Vagina (tissue), 2 donors: ENCODE data around the gene ATP8A1. TPM values are rescaled to one million over a fixed set of nuclear protein-coding genes. Genes with fewer than 3 reads are reported as not detected.

ENCODE experiments used
- DNase-seq, 2 donors: peaks; one replicate each; pipeline ENCODE4 v3.0.0-alpha.2; 2017; ENCODE audit errors: extremely low spot score in 2 of 2
- H3K27ac ChIP-seq: fragments of 200-600 bp; sonication (generic); one replicate; pipeline ENCODE4 v1.5.1; 2019
- H3K27me3 ChIP-seq: fragments of 200-600 bp; sonication (generic); one replicate; pipeline ENCODE4 v1.5.1; 2019
- H3K36me3 ChIP-seq, 2 donors: fragments of 200-600 bp; sonication (generic); one replicate each; pipeline ENCODE4 v1.5.1; 2017 to 2019
- H3K4me1 ChIP-seq: fragments of 200-600 bp; sonication (generic); one replicate; pipeline ENCODE4 v1.5.1; 2019
- H3K4me3 ChIP-seq, 2 donors: fragments of 200-600 bp; sonication (generic); 1 replicate in 1 of 2; 2 replicates in 1 of 2; pipeline ENCODE4 v1.5.1; 2016 to 2019
- H3K9me3 ChIP-seq: fragments of 200-600 bp; sonication (generic); one replicate; pipeline ENCODE4 v1.5.1; 2019
- POLR2A ChIP-seq, 2 donors: fragments of 450-650 bp; IDR thresholded peaks; one replicate each; pipeline ENCODE4 v1.6.1; 2017; ENCODE audit warnings: antibody characterized with exemption in 2 of 2, mild to moderate bottlenecking in 2 of 2, moderate library complexity in 2 of 2
- POLR2AphosphoS5 ChIP-seq, 2 donors: sonication (generic); formaldehyde crosslinking; IDR thresholded peaks; one replicate each; pipeline ENCODE4 v1.9.0; 2017; ENCODE audit warnings: antibody characterized with exemption in 2 of 2, mild to moderate bottlenecking in 2 of 2, low read depth in 1 of 2; ENCODE audit not compliant: insufficient read depth in 1 of 2
- intact Hi-C: fragments of 100-400 bp; cut with DNase I; formaldehyde crosslinking; loops from one replicate; pipeline ENCODE4 v1.15.1; 2023
- total RNA-seq: library from RNA; depleted of rRNA; stranded (reverse); fragments of >200 nt; gene quantifications from one replicate; pipeline ENCODE4 v1.2.3, GENCODE V29; 2016
- TF ChIP-seq, protein P1 (sequence below), 3 experiments: fragments of 450-650 bp in 2 of 3; fragments of 200-600 bp in 1 of 3; sonication (generic) in 1 of 3; IDR thresholded peaks; one replicate each; pipeline ENCODE4 v1.5.1; 2017 to 2019; ENCODE audit warnings: antibody characterized with exemption in 3 of 3, mild to moderate bottlenecking in 2 of 3, moderate library complexity in 2 of 3

ATP8A1 gene
- total RNA-seq, 1 donor from 2014 or later = 10.8 TPM

DNA sequence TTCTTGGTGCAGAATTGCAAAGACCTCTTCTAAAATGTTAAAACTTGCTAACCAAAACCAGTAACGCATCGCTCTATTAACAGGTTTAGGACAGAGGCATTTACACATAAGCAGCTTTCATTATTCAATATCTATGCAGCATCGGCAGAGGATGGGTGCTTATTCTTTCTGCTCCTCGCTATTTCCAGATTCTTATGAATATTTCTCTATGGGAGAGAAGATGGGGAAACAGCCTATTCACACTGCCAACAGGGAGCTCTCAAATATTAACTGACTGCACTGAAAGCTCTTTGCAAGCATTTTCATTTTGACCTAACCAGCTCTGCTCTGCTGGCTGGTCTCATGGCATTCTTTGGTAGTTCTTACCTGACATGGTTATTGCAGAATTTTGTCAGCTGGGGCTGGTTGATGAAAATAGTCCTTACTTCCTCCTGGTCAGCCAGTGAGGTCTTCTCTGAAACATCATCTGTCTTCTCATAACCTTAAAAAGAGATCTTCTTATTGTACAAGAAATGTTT, 30.2 kb downstream of the ATP8A1 start:
- H3K27ac ChIP-seq = no peak overlapping the region
- H3K4me3 ChIP-seq = no peak overlapping the region
- H3K36me3 ChIP-seq = no peaks in the 10 kb centered on the region
- intact Hi-C loops = no loop called here
- no peaks in the 10 kb centered on the region for H3K9me3 ChIP-seq
- TF ChIP-seq POLR2AphosphoS5 (IDR thresholded peaks at IDR 0.05; ENCODE audit: insufficient read depth in 1 of 2, low read depth in 1 of 2) (no peak), POLR2A (IDR thresholded peaks at IDR 0.05) (no peak)
- DNase-seq = no peak
- H3K27me3 ChIP-seq = no peaks in the 10 kb centered on the region
- no peaks in the 10 kb centered on the region for H3K4me1 ChIP-seq

DNA sequence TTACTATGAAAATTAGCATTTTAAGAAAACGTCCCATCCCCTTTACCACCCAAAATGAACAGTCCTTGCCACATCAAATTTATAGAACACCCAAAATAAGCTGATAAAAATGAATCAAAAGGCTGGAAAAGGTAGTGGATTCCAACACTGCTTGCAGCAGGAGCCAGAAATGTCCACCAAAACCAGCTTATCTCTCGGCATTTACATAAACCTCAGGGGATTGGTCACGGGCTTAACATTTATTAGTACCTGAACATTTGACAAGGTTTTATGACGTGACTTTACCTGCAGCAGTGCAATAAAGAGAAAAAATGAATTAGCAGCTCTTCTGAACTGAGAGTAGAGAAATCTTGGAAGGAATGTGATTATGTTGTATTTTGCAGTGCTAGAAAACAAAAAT, 31.6 kb downstream of the ATP8A1 start:
- no peaks in the 10 kb centered on the region for H3K27me3 ChIP-seq
- intact Hi-C loops = no loop called here
- TF ChIP-seq, protein P1, sequence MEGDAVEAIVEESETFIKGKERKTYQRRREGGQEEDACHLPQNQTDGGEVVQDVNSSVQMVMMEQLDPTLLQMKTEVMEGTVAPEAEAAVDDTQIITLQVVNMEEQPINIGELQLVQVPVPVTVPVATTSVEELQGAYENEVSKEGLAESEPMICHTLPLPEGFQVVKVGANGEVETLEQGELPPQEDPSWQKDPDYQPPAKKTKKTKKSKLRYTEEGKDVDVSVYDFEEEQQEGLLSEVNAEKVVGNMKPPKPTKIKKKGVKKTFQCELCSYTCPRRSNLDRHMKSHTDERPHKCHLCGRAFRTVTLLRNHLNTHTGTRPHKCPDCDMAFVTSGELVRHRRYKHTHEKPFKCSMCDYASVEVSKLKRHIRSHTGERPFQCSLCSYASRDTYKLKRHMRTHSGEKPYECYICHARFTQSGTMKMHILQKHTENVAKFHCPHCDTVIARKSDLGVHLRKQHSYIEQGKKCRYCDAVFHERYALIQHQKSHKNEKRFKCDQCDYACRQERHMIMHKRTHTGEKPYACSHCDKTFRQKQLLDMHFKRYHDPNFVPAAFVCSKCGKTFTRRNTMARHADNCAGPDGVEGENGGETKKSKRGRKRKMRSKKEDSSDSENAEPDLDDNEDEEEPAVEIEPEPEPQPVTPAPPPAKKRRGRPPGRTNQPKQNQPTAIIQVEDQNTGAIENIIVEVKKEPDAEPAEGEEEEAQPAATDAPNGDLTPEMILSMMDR (IDR thresholded peaks at IDR 0.05) = no peak
- TF ChIP-seq POLR2A (IDR thresholded peaks at IDR 0.05) (no peak), POLR2AphosphoS5 (IDR thresholded peaks at IDR 0.05; ENCODE audit: insufficient read depth in 1 of 2, low read depth in 1 of 2) (no peak)

DNA sequence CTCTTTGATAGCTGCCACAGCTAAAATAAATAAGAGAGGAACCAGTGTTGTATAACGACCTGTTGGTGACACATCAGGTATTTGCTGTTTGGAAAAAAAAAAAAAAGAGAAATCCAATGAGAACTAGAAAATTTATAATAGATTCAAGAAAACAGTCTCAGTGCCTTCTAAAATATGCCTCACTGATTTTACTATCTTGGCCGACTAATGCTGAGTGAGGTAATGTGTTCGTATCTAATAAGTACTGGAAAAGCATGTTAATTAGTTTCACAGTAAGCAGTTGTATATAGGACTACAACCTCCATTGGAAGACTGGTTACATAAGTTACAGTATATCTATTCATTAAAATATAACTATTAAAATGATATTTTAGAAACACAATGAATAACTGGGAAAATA, 32.4 kb downstream of the ATP8A1 start:
- intact Hi-C loops = no loop called here
- Histone ChIP-seq H3K27me3 (no peaks in the 10 kb centered on the region), H3K36me3 (no peaks in the 10 kb centered on the region), H3K4me3 (no peak overlapping the region), H3K9me3 (no peaks in the 10 kb centered on the region), H3K27ac (no peak overlapping the region), H3K4me1 (no peaks in the 10 kb centered on the region)
- no peak for DNase-seq
- TF ChIP-seq POLR2AphosphoS5 (IDR thresholded peaks at IDR 0.05; ENCODE audit: insufficient read depth in 1 of 2, low read depth in 1 of 2) (no peak), POLR2A (IDR thresholded peaks at IDR 0.05) (no peak)
- TF ChIP-seq, protein P1 (IDR thresholded peaks at IDR 0.05) = no peak

More for the DNA sequence above, 31.6 kb downstream of the ATP8A1 start:
- no peak for DNase-seq
- Histone ChIP-seq H3K4me1 (no peaks in the 10 kb centered on the region), H3K4me3 (no peak overlapping the region), H3K9me3 (no peaks in the 10 kb centered on the region), H3K27ac (no peak overlapping the region), H3K36me3 (no peaks in the 10 kb centered on the region)

DNA sequence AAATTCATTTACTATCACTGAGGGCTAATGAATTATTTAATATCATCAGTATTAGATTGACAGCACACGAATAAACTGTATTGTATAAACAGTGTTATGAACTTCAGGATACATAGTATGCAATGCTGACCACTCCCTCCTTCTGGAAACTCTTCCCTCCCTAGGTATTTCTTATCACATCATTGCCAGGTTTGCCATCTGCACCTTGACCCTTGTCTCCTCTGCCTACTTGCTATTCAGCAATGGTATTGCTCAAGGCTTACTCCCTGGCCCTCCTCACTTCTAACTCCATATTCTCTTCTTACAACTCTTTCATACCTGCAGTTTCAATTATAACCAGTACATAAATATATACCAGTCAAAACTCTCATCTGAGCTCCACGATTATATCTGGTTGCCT, 38.9 kb downstream of the ATP8A1 start:
- no peak for TF ChIP-seq POLR2AphosphoS5 (IDR thresholded peaks at IDR 0.05; ENCODE audit: insufficient read depth in 1 of 2, low read depth in 1 of 2)
- TF ChIP-seq, protein P1 (IDR thresholded peaks at IDR 0.05) = no peak
- no peak for TF ChIP-seq POLR2A (IDR thresholded peaks at IDR 0.05)
- intact Hi-C loops = no loop called here
- no peak for DNase-seq
- Histone ChIP-seq H3K36me3 (no peaks in the 10 kb centered on the region), H3K27me3 (no peaks in the 10 kb centered on the region), H3K9me3 (no peaks in the 10 kb centered on the region), H3K27ac (no peak overlapping the region), H3K4me1 (no peaks in the 10 kb centered on the region), H3K4me3 (no peak overlapping the region)

DNA sequence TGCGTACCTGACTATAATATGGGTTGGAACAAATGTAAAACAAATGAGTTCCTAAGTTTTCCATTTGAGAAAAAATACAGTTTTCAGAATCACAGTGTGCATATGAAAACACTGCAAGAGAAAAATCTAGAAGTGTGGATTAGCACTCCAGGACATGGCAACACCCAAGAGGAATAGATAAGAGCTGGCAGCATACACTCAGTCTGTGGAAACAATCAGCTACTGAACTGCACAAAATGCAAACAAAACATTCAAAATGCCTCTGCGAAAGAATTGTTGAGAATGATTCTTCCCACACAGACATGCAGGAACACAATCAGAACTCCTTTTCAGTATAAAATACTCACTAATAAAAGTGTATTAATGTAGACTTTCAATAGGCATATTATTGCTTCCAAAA, 39.9 kb downstream of the ATP8A1 start:
- H3K4me3 ChIP-seq = no peak overlapping the region
- H3K36me3 ChIP-seq = no peaks in the 10 kb centered on the region
- no peak for TF ChIP-seq POLR2AphosphoS5 (IDR thresholded peaks at IDR 0.05; ENCODE audit: insufficient read depth in 1 of 2, low read depth in 1 of 2)
- TF ChIP-seq, protein P1 (IDR thresholded peaks at IDR 0.05) = no peak
- TF ChIP-seq POLR2A (IDR thresholded peaks at IDR 0.05) = no peak
- no peak overlapping the region for H3K27ac ChIP-seq
- no peaks in the 10 kb centered on the region for H3K27me3 ChIP-seq
- H3K4me1 ChIP-seq = no peaks in the 10 kb centered on the region
- no peak for DNase-seq
- no peaks in the 10 kb centered on the region for H3K9me3 ChIP-seq
- intact Hi-C loops = no loop called here
